Stimulated activated naive CD4-positive, alpha-beta T cell (primary cell): ENCODE measurements around the gene CIT.
"Not testable (repeated sequence)": the region's sequence is repeated elsewhere in the genome, so short reads cannot be mapped to it uniquely, and the experiment has no call there.

ENCODE experiments used
- DNase-seq, 6 experiments: peaks; one replicate each; lab custom pipeline; 2025; lab: John Stamatoyannopoulos, UW

Gene CIT, protein sequence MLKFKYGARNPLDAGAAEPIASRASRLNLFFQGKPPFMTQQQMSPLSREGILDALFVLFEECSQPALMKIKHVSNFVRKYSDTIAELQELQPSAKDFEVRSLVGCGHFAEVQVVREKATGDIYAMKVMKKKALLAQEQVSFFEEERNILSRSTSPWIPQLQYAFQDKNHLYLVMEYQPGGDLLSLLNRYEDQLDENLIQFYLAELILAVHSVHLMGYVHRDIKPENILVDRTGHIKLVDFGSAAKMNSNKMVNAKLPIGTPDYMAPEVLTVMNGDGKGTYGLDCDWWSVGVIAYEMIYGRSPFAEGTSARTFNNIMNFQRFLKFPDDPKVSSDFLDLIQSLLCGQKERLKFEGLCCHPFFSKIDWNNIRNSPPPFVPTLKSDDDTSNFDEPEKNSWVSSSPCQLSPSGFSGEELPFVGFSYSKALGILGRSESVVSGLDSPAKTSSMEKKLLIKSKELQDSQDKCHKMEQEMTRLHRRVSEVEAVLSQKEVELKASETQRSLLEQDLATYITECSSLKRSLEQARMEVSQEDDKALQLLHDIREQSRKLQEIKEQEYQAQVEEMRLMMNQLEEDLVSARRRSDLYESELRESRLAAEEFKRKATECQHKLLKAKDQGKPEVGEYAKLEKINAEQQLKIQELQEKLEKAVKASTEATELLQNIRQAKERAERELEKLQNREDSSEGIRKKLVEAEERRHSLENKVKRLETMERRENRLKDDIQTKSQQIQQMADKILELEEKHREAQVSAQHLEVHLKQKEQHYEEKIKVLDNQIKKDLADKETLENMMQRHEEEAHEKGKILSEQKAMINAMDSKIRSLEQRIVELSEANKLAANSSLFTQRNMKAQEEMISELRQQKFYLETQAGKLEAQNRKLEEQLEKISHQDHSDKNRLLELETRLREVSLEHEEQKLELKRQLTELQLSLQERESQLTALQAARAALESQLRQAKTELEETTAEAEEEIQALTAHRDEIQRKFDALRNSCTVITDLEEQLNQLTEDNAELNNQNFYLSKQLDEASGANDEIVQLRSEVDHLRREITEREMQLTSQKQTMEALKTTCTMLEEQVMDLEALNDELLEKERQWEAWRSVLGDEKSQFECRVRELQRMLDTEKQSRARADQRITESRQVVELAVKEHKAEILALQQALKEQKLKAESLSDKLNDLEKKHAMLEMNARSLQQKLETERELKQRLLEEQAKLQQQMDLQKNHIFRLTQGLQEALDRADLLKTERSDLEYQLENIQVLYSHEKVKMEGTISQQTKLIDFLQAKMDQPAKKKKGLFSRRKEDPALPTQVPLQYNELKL (N-terminal part only)

DNA sequence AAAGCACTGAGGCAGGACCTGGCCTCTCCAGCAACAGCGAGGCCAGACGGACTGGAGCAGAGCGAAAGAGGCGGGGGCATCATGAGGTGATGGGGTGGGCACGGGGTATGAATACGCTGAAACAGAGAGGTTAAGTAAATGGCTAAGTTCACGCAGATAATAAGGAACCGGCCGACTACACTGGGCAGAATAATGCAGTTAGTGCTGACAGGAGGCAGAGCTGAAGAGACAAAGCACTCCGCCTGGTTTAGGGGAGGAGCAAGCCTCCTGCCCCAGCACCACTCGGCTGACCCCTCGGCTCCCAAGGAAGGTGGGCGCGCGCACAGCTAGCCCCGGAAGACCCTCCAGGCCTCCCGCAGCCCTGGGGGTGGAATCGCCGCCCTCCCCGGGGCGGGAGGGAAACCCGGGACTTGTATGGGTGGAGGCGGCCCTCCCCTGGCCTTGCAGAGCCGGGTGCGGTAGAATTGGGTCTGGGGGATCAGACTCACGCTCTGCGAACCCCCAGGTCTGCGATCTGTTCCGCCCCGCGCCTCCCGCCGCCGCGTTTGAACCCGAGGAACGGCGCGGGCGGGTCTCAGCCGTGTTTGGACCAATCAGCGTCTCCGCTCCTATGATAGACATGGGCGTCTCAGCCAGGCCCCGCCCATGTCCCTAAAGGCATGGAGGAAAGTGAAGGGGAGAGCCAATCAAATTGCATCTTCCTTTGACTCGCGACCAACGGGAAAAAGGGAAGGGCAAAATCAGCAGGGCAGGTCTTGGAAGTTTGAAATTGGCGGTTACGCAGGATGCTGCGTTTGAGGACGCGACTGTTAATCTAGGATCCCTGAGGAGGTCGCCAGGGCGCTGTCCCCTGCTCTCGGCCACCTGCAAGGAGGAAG is at the start of gene CIT:
Gene CIT (minus strand): TSS at position 560 of the 878 bp plus-strand sequence. CDS start 1,152 bp downstream, outside the sequence.
- peak; percentile 65 to 85 (median 79) for DNase-seq

DNA sequence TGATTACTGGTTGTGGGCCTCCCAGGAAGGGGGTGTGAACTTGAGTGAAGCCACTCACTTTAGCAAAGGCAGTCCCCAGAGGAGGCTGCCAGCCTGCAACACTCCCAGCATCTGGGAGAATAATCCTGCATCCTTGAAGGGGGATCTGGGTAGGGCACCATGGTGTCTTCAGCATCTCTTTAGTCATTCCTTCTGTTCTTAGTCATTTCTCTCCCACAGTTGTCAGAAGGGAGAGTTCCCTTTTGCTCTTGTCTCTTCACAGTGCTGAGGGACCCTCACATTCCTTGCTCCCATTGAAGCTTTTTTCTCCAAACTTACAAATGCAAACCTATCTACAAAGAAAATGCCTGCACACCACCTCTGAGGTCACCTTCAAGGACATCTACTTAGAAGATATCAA is 48.1 kb upstream of the CIT start:
- no peak for DNase-seq

DNA sequence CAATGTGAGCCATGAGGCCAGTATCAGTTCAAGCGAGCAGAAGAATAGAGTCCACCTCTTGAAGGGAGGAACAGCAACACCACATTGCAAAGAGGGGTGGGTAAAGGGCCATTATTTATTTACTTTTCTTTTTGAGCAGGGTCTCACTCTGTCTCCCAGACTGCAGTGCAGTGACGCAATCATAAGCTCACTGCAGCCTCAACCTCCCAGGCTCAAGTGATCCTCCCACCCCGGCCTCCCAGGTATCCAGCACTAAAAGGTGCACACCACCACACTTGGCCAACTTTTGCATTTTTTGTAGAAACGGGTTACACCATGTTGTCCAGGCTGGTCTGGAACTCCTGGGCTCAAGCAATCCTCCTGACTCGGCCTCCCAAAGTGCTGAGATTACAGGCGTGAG is 42.9 kb upstream of the CIT start:
- DNase-seq, result no peak

DNA sequence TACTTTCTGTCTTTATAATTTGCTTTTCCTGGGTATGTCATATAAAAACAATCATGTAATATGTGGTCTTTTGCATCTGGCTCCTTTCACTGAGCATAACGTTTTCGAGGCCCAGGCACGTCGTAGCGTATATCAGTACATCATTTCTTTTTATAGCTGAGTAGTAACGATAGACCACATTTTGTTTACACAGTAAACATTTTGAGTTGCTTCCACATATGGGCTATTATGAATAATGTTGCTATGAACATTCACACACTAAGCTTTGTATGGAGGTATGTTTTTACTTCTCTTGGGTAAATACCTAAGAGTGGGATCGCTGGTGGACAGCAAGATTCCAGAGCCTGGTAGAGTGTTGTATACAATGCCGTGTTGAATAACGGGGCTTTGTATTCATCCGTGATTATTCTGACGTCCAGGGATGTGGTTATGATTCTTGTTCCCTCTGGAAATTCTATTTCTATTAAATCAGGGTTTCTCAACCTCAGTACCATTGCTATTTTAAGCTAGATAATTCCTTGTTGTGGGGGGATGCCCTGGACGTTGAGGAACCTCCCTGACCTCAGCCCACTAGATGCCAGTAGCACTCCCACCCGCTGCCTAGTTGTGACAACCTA is 38.9 kb upstream of the CIT start:
- no peak for DNase-seq

DNA sequence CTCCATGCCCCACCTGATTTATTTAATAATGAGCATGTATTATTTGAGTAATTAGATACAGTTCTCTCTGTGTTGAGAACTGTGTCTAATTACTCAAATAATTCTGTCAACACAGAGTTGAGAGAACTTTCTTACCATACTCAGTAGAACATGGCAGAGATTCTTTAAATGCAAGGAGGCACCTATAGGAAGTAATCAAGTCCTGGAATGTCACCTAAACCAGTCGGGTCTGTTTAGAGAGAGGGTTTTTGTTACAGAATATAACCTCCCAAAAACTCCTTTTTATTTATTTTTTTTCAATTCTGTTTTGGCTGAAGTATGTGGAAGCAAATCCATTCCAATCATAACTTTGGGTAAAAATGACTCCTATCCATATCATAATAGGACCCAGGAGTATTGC is 37.5 kb upstream of the CIT start:
- no peak for DNase-seq

DNA sequence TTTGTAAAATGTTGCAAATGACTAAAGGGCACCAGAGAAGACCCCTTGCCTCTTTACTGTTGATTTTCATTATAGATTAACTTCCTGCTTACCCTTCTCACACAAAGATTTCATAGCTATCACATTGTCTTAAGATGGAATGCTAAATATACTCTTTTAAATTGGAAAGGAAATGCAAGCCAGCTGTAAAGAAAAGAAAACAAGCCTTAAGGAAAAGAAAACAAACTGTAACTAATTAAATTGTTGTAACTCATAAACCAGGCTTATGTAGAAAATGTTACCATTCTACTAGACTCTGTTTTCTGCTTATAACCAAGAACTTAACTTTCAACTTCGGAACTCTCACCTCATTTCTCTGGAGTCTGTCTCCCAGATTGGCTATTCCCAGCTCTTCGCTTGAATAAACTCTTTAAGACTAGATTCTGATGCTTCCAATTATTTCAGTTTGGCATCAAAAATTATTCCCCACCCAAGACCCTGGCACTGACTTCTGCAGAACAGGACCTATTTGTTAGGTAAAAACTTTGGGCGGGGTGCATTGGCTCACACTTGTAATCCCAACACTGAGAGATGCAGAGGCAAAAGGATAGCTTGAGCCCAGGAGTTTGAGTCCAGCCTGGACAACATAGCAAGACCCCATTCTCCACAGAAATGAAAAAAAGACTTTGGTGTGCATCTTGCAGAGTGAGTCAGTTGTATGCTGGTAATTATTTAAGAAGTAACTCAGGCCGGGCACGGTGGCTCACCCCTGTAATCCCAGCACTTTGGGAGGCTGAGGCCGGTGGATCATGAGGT is 36.6 kb upstream of the CIT start:
- no peak for DNase-seq

DNA sequence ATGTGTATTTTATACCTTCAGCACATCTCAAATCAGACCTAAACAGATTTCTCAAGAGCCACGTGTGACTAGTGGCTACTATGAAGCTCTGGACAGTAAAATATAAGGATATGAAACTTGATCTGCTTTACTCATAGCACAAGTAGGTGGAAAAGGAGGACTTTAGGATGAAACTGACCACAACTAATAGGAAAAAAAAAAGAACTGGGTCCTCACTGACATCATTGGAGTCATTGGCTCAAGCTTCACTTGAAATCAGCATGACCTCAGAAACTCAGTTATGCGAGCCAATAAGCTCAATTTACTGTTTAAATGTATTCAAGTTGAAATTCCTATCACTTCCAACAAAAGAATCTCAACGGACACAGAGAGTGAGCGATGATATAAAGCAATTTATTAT is 34.1 kb upstream of the CIT start:
- DNase-seq, result no peak

DNA sequence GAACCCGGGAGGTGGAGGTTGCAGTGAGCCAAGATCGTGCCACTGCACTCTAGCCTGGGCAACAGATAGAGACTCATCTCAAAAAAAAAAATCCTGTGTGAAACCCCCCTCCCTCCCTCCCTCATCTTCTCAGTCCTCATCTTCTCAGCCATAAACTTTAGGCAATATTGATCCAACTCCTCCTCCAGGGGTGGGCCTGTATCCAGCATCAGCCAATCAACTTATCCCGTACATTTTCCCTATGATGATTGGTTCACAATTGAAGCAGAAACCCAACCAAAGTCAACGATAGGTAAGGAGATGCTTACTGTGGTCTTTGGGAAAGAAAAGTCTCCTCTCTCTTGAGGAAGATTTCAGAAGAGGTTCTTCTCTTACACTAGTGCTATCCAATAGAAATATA is 33.5 kb upstream of the CIT start:
- no peak for DNase-seq

DNA sequence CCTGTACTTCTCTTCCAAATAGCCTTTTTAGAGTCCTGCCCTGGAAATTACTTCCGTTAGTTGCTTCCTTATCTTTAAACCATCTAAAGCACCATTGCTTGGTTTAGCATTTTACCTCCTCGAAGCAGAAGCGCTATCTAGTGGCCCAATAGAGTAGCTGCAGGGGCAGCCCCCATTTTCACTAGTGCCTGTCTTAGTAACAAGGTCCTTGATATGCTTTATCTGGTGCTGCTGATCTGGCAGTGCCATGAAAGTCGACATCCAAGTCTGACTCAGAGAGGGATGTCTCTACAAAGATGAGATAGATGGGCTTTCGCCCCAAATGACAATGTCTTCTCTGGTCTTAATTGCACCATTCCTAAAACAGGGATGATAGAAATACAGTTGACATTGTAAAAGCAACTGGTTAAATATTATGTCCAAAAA is 25.0 kb upstream of the CIT start:
- peak; percentile 17 to 63 (median 48) for DNase-seq

DNA sequence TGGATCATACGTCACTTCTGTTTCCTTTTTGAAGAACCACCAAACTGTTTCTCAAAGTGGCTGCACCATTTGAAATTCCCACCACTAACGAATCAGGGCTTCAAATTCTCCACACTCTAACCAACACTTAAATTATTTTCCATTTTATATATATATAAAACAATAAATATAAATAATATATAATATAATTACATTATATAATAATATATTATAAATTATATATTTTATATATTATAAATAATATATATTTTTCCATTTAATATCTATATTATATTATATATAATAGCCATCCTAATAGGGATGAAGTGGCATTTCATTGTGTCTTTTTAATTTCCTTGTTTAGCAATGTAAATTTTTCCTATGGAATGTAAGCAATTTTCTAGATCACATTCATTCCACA is 24.6 kb upstream of the CIT start:
- no peak for DNase-seq

DNA sequence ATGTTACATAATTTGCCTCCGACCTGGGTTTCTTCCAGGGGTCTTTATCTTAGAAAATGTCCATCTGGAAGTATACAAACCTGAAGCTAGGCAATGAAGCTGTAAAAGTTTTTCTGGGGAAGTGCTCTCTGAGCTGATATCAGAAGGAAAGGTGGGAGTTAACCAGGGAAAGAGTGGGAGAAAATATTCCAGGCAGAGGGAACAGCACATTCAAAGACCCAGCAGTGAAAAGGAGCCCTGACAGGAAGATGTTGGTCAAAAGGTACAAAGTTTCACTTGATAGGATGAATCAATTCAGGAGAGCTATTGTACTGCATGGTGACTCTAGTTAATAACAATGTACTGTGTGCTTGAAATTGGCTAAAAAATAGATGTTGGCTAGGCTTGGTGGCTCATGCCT is 17.8 kb upstream of the CIT start:
- no peak for DNase-seq

DNA sequence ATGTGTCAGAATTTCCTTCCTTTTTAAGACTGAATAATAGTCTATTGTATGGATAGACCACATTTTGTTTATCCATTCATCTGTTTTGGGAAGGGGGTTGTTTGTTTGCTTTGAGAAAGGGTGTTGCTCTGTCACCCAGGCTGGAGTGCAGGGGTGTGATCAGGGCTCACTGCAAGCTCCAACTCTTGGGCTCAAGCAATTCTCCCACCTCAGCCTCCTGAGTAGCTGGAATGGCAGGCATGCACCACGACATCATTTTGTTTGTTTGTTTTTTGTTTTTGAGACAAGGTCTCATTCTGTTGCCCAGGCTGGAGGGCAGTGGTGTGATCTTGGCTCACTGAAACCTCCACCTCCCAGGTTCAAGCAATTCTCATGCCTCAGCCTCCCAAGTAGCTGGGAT is 15.5 kb upstream of the CIT start:
- DNase-seq, result not testable (repeated sequence)

DNA sequence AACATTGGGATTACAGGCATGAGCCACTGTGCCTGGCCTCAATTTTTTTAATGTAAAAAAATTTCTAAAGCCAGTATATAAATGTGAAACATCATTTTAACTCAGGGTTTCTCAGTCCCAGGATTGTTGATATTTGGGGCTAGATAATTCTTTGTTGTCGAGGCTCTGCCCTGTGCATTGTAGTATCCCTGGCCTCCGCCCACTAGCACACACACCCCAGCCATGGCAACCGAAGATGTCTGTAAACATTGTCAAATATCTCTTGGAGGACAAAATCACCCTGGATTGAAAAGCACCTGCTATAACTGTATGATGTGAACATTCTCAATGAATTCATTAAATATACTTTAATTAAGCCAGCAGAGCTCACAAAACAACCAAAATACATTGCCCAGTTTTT is 8.4 kb upstream of the CIT start:
- DNase-seq, result no peak

DNA sequence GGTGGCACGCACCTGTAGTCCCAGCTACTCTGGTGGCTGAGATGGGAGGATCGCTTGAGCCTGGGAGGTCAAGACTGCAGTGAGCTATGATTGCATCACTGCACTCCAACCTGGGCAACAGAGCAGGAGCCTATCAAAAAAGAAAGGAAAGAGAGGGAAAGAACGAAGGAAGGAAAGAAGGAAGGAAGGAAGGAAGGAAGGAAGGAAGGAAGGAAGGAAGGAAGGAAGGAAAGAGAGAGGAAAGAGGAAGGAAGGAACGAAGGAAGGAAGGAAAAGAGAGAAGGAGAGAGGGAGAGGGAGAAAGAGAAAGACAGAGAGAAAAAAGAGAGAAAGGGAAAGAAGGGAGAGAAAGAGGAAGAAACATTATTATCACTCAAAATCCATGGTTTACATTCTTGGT is 6.7 kb upstream of the CIT start:
- DNase-seq, result not testable (repeated sequence)

DNA sequence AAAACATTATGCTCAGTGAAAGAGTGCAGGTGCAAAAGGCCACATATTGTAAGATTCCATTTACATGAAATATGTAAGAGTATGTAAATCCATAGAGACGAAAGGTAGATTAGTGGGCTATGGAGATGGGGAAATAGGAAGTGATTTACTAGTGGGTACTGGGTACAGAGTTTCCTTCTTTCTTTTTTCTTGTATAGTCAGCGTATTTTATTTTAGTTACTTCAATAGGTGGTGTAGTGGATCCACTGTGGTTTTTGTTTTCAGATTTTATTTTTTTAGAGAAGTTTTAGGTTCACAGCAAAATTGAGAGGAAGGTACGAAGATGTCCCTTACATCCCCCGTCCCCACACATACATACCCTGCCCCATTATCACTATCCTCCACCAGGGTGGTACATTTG is 6.1 kb upstream of the CIT start:
- DNase-seq, result no peak

DNA sequence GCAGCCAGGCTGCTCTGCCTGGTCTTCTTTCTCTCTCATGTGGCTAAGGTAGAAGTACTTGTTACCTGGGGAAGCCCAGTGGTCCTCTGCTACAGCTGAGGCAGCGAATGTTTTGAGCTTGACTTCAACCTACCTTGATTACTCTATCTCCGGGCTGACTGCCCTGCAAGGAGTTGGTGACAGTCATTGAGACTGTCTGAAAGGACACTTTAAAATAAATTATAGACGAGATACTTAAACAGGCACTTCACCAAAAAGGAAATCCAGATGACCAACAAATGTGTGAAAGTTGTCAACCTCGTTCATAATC is 474 bp upstream of the CIT start:
- no peak for DNase-seq

DNA sequence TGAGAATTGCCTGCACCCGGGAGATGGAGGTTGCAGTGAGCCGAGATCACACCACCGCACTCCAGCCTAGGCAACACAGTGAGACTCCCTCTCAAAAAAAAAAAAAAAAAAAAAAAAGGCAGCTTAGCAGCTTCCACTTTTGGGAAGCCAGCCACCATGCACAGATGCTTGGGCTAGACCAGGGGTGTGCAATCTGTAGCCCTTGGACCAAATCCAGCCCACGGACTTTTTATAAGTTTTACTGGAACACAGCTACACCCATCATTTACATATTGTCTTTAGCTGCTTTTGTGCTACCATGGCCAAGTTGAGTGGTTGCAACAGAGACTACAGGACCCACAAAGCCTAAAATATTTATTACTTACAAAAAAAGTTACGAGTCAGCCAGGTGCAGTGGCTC is 6.7 kb downstream of the CIT start:
- DNase-seq, result no peak

DNA sequence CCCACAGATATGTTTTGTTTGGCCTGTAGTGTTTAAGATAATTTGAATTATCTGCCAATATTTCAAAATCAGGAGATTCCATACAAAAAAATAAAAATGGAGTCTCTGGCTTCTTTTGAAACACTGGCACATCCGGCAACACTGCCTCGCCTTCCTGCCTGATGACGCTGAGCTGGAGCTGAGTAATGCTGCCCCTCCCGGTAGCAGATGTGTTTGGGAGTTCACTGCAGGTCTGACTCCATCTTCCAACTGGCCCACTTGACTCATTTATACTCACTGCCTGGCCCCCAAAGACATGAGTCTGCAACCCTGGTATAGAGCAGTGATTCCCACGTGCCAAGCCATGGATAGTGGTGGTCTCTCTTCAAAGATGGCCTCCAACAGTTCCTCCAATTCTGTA is 7.4 kb downstream of the CIT start:
- DNase-seq, result no peak

DNA sequence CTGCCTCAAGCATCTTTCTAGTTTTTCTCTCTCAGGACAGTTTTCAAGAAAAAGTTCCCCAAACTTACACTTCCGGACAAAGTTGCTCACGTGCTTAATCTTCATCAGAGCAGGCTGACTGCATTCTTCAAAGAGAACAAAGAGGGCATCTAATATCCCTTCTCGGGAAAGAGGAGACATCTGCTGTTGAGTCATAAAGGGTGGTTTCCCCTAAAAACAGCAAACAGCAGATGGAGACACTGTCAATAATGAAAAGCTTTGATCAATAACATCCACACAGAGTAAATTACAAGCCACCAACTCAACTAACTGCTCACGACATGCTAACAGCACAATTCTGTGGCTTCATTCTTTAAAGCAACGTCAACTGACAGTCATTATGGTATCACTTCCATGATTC is 8.1 kb downstream of the CIT start:
- no peak for DNase-seq

DNA sequence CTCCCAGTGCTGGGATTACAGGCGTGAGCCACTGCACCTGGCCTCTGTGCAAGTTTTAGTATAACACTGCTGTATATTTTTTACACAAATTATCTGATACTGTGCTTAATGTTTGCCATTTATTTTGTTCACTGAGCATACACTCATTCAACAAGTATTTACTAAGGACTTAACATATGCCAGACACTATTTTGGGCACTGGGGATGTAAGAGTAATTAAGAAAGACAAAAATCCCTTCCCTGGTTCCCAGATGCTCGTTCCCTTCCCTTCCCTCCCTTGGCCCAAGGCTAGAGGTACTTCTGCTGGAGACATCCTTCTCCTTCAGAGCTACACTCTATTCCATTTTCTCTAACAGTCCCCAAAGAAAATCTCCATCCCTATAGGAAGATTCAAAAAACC is 12.5 kb downstream of the CIT start:
- DNase-seq, result no peak
